SK-N-SH treated with all-trans-retinoic acid at 6 μM for 48 hours (cell line): Measurements from ENCODE around the gene FANCF.

ENCODE experiments used
- ARNTL ChIP-seq: fragments of 450-650 bp; formaldehyde crosslinking; IDR thresholded peaks from 2 replicates; pipeline ENCODE4 v1.5.0; 2020; ENCODE audit warnings: low read depth, mild to moderate bottlenecking, moderate library complexity, borderline replicate concordance
- CREB5 ChIP-seq: fragments of 250-450 bp; sonication (Bioruptor Pico); IDR thresholded peaks from 2 replicates; pipeline ENCODE4 v1.5.1; 2020; ENCODE audit warnings: low read depth, mild to moderate bottlenecking, moderate library complexity
- ESRRG ChIP-seq: fragments of 250-450 bp; sonication (Bioruptor Pico); IDR thresholded peaks from 2 replicates; pipeline ENCODE4 v1.6.1; 2021; ENCODE audit warnings: mild to moderate bottlenecking
- GLIS3 ChIP-seq: fragments of 250-450 bp; sonication (Bioruptor Pico); IDR thresholded peaks from 2 replicates; pipeline ENCODE4 v1.5.0; 2020; ENCODE audit warnings: mild to moderate bottlenecking, moderate library complexity
- OSR1 ChIP-seq: fragments of 250-450 bp; sonication (Bioruptor Pico); IDR thresholded peaks from 2 replicates; pipeline ENCODE4 v1.8.0; 2022; ENCODE audit warnings: moderate library complexity, mild to moderate bottlenecking, inconsistent platforms
- PATZ1 ChIP-seq: fragments of 250-450 bp; sonication (Bioruptor Pico); IDR thresholded peaks from 2 replicates; pipeline ENCODE4 v1.8.0; 2020; ENCODE audit warnings: mild to moderate bottlenecking, moderate library complexity, borderline replicate concordance
- PPARA ChIP-seq: fragments of 250-450 bp; sonication (Bioruptor Pico); IDR thresholded peaks from 2 replicates; pipeline ENCODE4 v1.5.0; 2020; ENCODE audit warnings: mild to moderate bottlenecking, borderline replicate concordance
- RARB ChIP-seq: fragments of 250-450 bp; sonication (Bioruptor Pico); IDR thresholded peaks from 2 replicates; pipeline ENCODE4 v1.8.0; 2021; ENCODE audit warnings: mild to moderate bottlenecking, moderate library complexity
- SNAI2 ChIP-seq: fragments of 250-450 bp; sonication (Bioruptor Pico); IDR thresholded peaks from 2 replicates; pipeline ENCODE4 v1.5.0; 2020; ENCODE audit warnings: mild to moderate bottlenecking, moderate library complexity
- TSHZ2 ChIP-seq: fragments of 250-450 bp; sonication (Bioruptor Pico); IDR thresholded peaks from 2 replicates; pipeline ENCODE4 v1.5.0; 2020; ENCODE audit warnings: mild to moderate bottlenecking, moderate library complexity
- ZC3H10 ChIP-seq: fragments of 250-450 bp; sonication (Bioruptor Pico); IDR thresholded peaks from 2 replicates; pipeline ENCODE4 v1.5.1; 2021; ENCODE audit warnings: mild to moderate bottlenecking, moderate library complexity
- ZFP3 ChIP-seq: fragments of 250-450 bp; sonication (Bioruptor Pico); IDR thresholded peaks from 2 replicates; pipeline ENCODE4 v1.5.0; 2020; ENCODE audit warnings: mild to moderate bottlenecking, moderate library complexity
- ZFP30 ChIP-seq: fragments of 450-650 bp; formaldehyde crosslinking; IDR thresholded peaks from 2 replicates; pipeline ENCODE4 v1.5.0; 2022; ENCODE audit warnings: mild to moderate bottlenecking, moderate library complexity
- ZNF70 ChIP-seq: fragments of 450-650 bp; formaldehyde crosslinking; IDR thresholded peaks from 2 replicates; pipeline ENCODE4 v1.5.0; 2020; ENCODE audit warnings: mild to moderate bottlenecking, moderate library complexity

DNA sequence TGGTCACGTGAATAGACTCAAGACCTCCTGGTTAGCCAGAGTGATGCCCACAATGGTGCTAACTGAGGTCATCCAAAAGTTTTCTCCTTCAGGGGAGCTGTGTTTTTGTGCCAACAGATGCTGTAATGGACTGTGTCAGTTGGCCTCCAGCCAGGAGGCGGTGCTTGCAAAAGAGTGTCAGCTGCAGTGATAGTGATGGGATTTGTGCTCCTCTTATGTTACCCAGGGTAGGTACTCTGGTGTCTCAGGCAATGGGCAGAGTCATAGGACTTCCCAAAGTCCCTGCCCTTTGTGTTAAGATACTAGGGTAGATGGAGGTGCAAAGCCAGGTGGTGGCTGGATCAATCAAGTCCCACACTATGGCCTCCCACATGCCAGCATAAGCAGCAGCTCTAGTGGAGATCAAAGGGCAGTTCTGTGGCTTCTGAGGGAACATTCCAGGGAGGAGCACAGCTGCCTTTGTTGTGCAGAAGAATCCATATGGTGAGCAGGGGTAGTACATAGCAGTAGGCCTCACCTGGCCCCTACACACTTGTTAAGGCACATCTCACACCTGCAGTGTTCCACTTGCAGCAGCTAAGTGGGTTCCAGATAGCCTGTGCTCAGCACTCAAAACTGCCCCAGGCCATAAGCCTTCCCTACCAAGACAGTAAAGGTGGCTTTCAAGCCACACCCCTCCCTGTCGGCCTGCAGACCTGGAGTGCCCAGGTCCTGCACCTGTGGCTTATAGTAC lies 9.4 kb upstream of the FANCF start:
- TF ChIP-seq ARNTL (CRISPR knock-in tag): no peak
- TF ChIP-seq ZNF70 (CRISPR knock-in tag): no peak
- TF ChIP-seq OSR1 (CRISPR knock-in tag): no peak
- TF ChIP-seq CREB5 (CRISPR knock-in tag): no peak
- no peak for TF ChIP-seq SNAI2 (CRISPR knock-in tag)
- no peak for TF ChIP-seq PATZ1 (CRISPR knock-in tag)
- no peak for TF ChIP-seq PPARA
- no peak for TF ChIP-seq TSHZ2
- TF ChIP-seq RARB (CRISPR knock-in tag): no peak
- no peak for TF ChIP-seq ZC3H10 (CRISPR knock-in tag)
- no peak for TF ChIP-seq GLIS3 (CRISPR knock-in tag)
- no peak for TF ChIP-seq ZFP3 (CRISPR knock-in tag)
- no peak for TF ChIP-seq ESRRG (CRISPR knock-in tag)
- TF ChIP-seq ZFP30 (CRISPR knock-in tag): no peak
